Measurements from ENCODE around the gene COPB1.
A peak's percentile ranks its signal among the peaks of the same experiment; 100 is the strongest.
"Not testable (repeated sequence)": the region's sequence is repeated elsewhere in the genome, so short reads cannot be mapped to it uniquely, and the experiment has no call there.

Gene COPB1

GRCh38 chr11:14499560-14500180 lies at the start of gene COPB1:
COPB1 (minus strand) TSS chr11:14499811; CDS start chr11:14498928, 883 bp downstream.
- DNase-seq, result peak; percentile 91

GRCh38 chr11:14547440-14547839 lies 47.8 kb upstream of the COPB1 start:
- DNase-seq, result no peak

GRCh38 chr11:14546672-14547071 lies 47.1 kb upstream of the COPB1 start:
- no peak for DNase-seq

- DNase-seq, result no peak
These were observed 45.0 kb upstream of the COPB1 start for GRCh38 chr11:14544611-14545010.

- DNase-seq, result no peak
These were observed 43.6 kb upstream of the COPB1 start for GRCh38 chr11:14543260-14543659.

- peak; percentile 99 for DNase-seq
These were observed 42.7 kb upstream of the COPB1 start for GRCh38 chr11:14542324-14542723.

- peak; percentile 25 for DNase-seq
These were observed 41.8 kb upstream of the COPB1 start for GRCh38 chr11:14541192-14541947.

- no peak for DNase-seq
These were observed 40.4 kb upstream of the COPB1 start for GRCh38 chr11:14539982-14540421.

- DNase-seq, result no peak
These were observed 39.4 kb upstream of the COPB1 start for GRCh38 chr11:14538926-14539554.

GRCh38 chr11:14538271-14538925 lies 38.8 kb upstream of the COPB1 start:
- DNase-seq, result no peak

- DNase-seq, result peak; percentile 50
These were observed 37.6 kb upstream of the COPB1 start for GRCh38 chr11:14537134-14537599.

GRCh38 chr11:14535166-14535565 lies 35.6 kb upstream of the COPB1 start:
- not testable (repeated sequence) for DNase-seq

- no peak for DNase-seq
These were observed 30.3 kb upstream of the COPB1 start for GRCh38 chr11:14529951-14530350.

GRCh38 chr11:14529321-14529720 lies 29.7 kb upstream of the COPB1 start:
- DNase-seq, result no peak

- DNase-seq, result no peak
These were observed 23.2 kb upstream of the COPB1 start for GRCh38 chr11:14522801-14523200.

- DNase-seq, result no peak
These were observed 22.6 kb upstream of the COPB1 start for GRCh38 chr11:14522245-14522644.

GRCh38 chr11:14520747-14521151 lies 21.1 kb upstream of the COPB1 start:
- no peak for DNase-seq

- DNase-seq, result peak; percentile 98
These were observed 20.5 kb upstream of the COPB1 start, which contains the start of gene PSMA1 for GRCh38 chr11:14519917-14520746. PSMA1 (minus strand) TSS chr11:14520386; CDS start chr11:14520299, 87 bp downstream.

GRCh38 chr11:14519597-14519916 lies 19.9 kb upstream of the COPB1 start:
- DNase-seq, result no peak

GRCh38 chr11:14518820-14519219 lies 19.2 kb upstream of the COPB1 start:
- DNase-seq, result no peak

- no peak for DNase-seq
These were observed 14.2 kb upstream of the COPB1 start for GRCh38 chr11:14513800-14514199.

GRCh38 chr11:14506532-14506931 lies 6.9 kb upstream of the COPB1 start:
- DNase-seq, result no peak

Data from NCI-H1105 treated with DMSO at 0.1 percent for 48 hours (cell line).